ENCODE results near the gene GEN1.

- TF ChIP-seq CTCF (IDR thresholded peaks at IDR 0.05): no peak
- TF ChIP-seq POLR2A (IDR thresholded peaks at IDR 0.05): no peak
Measured at GRCh38 chr2:17781482-17781881, 27.5 kb downstream of the GEN1 start.
